Measurements from ENCODE around the gene ATP6V0D1.

DNA sequence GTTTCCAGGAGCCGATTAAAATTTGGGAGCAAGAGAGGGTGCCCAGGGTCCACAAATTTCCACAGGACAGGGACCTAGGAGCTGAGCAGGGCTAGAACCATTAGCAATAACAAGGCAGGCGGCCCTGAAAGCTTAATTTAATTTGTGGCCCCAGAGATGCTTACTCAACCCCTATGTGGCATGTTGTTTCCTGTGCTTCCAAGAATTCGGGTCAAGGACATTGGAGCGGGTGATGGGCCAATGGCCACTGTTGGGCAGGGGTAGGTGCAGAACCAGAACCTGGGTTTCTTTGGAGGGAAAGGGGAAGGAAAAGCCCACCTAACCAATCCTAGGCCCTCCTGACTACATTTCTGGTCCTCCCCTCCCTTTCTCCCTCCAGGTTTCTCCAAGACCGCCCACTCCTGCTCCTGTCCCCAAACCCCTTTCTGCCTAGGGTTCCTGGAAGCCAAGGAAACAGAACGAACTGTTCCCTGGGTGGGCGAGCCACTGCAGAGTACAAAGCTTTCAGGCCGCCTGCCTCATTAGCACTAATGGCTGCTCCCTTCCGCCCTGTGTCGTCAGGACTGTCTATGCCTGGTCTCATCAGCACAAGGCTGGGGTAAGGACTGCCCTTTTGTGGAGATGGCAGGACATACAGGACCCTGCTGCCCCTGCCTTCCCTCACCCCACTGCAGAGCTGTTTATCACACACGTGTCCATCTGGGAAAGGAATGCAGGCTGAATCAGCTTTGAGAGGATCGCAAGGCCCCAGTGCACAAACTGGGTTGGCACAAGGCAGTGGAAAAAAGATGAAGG lies 3.0 kb upstream of the ATP6V0D1 start:
- TF ChIP-seq, protein P1, sequence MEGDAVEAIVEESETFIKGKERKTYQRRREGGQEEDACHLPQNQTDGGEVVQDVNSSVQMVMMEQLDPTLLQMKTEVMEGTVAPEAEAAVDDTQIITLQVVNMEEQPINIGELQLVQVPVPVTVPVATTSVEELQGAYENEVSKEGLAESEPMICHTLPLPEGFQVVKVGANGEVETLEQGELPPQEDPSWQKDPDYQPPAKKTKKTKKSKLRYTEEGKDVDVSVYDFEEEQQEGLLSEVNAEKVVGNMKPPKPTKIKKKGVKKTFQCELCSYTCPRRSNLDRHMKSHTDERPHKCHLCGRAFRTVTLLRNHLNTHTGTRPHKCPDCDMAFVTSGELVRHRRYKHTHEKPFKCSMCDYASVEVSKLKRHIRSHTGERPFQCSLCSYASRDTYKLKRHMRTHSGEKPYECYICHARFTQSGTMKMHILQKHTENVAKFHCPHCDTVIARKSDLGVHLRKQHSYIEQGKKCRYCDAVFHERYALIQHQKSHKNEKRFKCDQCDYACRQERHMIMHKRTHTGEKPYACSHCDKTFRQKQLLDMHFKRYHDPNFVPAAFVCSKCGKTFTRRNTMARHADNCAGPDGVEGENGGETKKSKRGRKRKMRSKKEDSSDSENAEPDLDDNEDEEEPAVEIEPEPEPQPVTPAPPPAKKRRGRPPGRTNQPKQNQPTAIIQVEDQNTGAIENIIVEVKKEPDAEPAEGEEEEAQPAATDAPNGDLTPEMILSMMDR (IDR thresholded peaks at IDR 0.05 in 8 of 11, conservative IDR thresholded peaks at IDR 0.05 in 3 of 11): no peak
- no peak for TF ChIP-seq POLR2A (IDR thresholded peaks at IDR 0.05)
